ENCODE data around the gene KIZ. TPM values are rescaled to one million over a fixed set of nuclear protein-coding genes. Genes with fewer than 3 reads are reported as not detected.

The KIZ gene
- total RNA-seq, 4 donors from 2014 or later: 21.1 to 66.6 (median 34.6) TPM

DNA sequence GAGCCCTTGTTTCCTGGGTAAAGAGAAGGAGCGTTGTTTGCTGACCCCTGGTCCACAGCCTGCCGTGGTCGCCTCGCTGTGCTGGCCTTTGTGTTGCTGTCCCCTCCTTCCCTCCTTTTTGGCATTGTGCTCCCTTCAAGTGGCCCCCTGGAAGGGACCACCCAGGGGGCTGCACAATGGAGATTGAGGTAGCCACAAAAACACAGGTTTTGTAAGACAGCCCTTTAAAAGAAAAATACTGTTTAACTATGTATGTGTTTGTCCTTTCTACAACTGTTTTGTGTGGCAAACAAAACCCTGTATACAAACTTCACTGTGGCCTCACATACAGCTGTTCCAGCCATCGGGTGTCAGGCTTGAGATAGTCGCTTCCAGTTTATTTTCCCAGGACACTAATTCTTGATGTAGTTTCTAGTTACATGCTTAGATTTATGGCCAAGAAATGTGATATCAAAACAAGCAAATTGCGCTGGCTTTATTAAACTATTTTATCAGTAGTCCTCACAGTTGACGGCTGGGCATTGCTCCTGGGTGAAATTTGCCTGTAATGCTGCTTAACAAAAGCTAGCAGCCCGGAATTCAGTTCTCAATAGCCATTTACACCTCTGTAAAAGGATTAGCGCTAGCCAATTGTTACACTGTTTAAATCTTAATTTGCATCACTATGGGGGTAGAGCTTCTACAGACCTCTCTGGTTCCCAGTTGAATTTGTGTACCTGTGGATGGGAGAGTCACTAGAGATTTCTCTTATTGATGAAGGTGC lies 64.1 kb downstream of the KIZ start:
- no peak for DNase-seq
- Histone ChIP-seq H3K4me3 (no peak overlapping the region), H3K27me3 (no peaks in the 10 kb centered on the region), H3K27ac (no peak overlapping the region), H3K36me3 (no peaks in the 10 kb centered on the region), H3K4me1 (peaks cover 8% of the 10 kb centered on the region in 2 donors), H3K9me3 (no peaks in the 10 kb centered on the region)
- no peak for ATAC-seq
- intact Hi-C loops (cut with DNase I; ENCODE audit: low total_unique reads) (no loop called here), in situ Hi-C loops (cut with MboI; ENCODE audit: low sequenced_read_pairs in 4 of 4) (no loop called here)
- TF ChIP-seq POLR2A (IDR thresholded peaks at IDR 0.05) (no peak), CTCF (IDR thresholded peaks at IDR 0.05 in 4 of 5, conservative IDR thresholded peaks at IDR 0.05 in 1 of 5) (no peak)

DNA sequence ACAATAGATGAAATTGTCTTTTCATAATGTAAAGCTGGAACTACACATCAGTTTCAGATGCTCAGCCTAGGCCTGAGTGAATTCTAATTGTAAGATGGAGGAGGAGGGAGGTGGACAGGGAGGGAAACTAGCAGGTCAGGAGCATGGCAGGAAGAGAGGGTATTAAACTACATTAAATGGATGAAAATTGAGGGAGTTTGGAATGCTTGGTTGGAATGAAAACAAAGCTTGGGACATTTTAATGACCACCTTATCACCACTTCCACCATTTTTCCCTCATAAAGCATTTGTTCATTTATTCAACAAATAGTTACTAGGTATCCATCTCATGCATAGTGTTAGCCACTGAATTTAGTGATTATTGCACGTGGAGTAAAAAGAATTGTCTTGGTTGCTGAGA lies 65.0 kb downstream of the KIZ start:
- Histone ChIP-seq H3K4me3 (no peak overlapping the region), H3K27ac (no peak overlapping the region), H3K4me1 (peaks cover 8% of the 10 kb centered on the region in 2 donors), H3K36me3 (no peaks in the 10 kb centered on the region), H3K9me3 (no peaks in the 10 kb centered on the region), H3K27me3 (no peaks in the 10 kb centered on the region)
- DNase-seq (no peak), ATAC-seq (no peak)
- TF ChIP-seq CTCF (IDR thresholded peaks at IDR 0.05 in 4 of 5, conservative IDR thresholded peaks at IDR 0.05 in 1 of 5) (no peak), POLR2A (IDR thresholded peaks at IDR 0.05) (no peak)
- in situ Hi-C loops (cut with MboI; ENCODE audit: low sequenced_read_pairs in 4 of 4) (no loop called here), intact Hi-C loops (cut with DNase I; ENCODE audit: low total_unique reads) (no loop called here)

DNA sequence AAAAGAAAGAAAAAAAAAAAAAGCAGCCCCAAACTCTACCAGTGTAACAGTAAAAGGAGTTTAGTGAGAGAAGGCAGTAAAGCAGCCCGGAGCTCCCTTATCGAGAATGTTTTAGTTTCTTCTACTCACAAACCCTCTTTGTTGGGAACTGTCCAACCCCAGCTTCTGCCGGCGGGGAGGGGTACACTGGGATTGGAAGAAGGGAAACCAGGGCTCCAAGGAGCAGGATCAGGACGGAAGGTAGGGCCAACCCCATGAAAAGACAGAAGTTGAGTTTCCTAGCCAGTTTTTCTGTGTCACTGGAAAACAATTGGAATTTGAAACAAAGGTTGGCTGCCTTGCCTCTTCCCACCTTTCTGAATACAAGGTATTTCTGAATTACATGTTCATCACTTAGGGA lies 66.0 kb downstream of the KIZ start:
- no peaks in the 10 kb centered on the region for H3K27me3 ChIP-seq
- intact Hi-C loops (cut with DNase I; ENCODE audit: low total_unique reads) (no loop called here), in situ Hi-C loops (cut with MboI; ENCODE audit: low sequenced_read_pairs in 4 of 4) (no loop called here)
- TF ChIP-seq CTCF (IDR thresholded peaks at IDR 0.05 in 4 of 5, conservative IDR thresholded peaks at IDR 0.05 in 1 of 5): no peak
- no peak for TF ChIP-seq POLR2A (IDR thresholded peaks at IDR 0.05)
- H3K4me1 ChIP-seq: peaks cover 8% of the 10 kb centered on the region in 2 donors
- H3K4me3 ChIP-seq: no peak overlapping the region
- no peaks in the 10 kb centered on the region for H3K9me3 ChIP-seq
- DNase-seq (no peak), ATAC-seq (no peak)
- no peaks in the 10 kb centered on the region for H3K36me3 ChIP-seq
- H3K27ac ChIP-seq: no peak overlapping the region

GRCh38 chr20:21202259-21202658 lies 76.4 kb downstream of the KIZ start:
- H3K36me3 ChIP-seq: peaks cover 0 to 5% of the 10 kb centered on the region in 2 donors

More at GRCh38 chr20:21202259-21202658, 76.4 kb downstream of the KIZ start:
- TF ChIP-seq POLR2A (IDR thresholded peaks at IDR 0.05): no peak
- no peak for TF ChIP-seq CTCF (IDR thresholded peaks at IDR 0.05 in 4 of 5, conservative IDR thresholded peaks at IDR 0.05 in 1 of 5)
- Histone ChIP-seq H3K4me3 (no peak overlapping the region), H3K4me1 (peaks cover 0 to 3% of the 10 kb centered on the region in 2 donors), H3K9me3 (no peaks in the 10 kb centered on the region), H3K27ac (no peak overlapping the region), H3K27me3 (no peaks in the 10 kb centered on the region)
- DNase-seq (no peak), ATAC-seq (no peak)
- intact Hi-C loops (cut with DNase I; ENCODE audit: low total_unique reads): no loop called here
- in situ Hi-C loops (cut with MboI; ENCODE audit: low sequenced_read_pairs in 4 of 4): loop anchor here in 1 of 4 donors (25.0 kb wide), 1 partner anchor 340 kb away; no protein-coding TSS in a partner anchor
